ENCODE measurements around the gene PPP3R1.

PPP3R1 gene

DNA sequence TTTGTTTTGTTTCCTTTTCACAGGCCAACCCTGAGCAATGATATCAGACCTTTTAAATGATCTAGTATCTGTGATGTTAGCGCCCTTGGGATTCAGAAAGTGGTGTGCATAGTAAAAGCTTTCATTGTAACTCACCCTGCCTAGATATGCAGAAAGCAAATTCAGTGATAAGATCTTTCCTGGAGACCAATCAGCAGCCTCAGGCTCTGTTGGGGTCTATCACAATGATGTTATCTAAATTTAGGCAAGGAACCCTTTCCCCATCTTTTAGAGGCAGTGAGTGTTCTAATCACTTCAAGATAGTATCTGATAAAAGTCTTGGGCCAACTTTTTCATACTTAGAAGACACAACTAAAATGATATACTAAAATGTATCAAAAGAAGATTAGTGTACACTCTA is 118.2 kb downstream of the PPP3R1 start:
- Histone ChIP-seq H4K8ac (ENCODE audit: low read depth, low read length) (no peak overlapping the region), H4K12ac (ENCODE audit: low read depth, low read length) (no peak overlapping the region), H2AFZ (ENCODE audit: insufficient read depth, low read length, poor library complexity) (no peak overlapping the region), H3K9ac (ENCODE audit: low read length) (no peak overlapping the region), H3K4me3 (ENCODE audit: low read depth, low read length) (no peak overlapping the region), H3K79me2 (ENCODE audit: control insufficient read depth, insufficient read depth, low read length, poor library complexity) (no peaks in the 10 kb centered on the region), H3K18ac (ENCODE audit: low read length) (no peak overlapping the region), H3K14ac (ENCODE audit: low read length) (no peak overlapping the region), H3K4me2 (ENCODE audit: low read length) (no peak overlapping the region), H3K36me3 (ENCODE audit: control insufficient read depth in 1 of 2, insufficient read depth in 2 of 2, low read length in 2 of 2) (peaks cover 3 to 13% of the 10 kb centered on the region in 2 experiments), H3K27ac (ENCODE audit: low read depth, low read length) (no peak overlapping the region), H3K4me1 (ENCODE audit: control insufficient read depth in 1 of 2, insufficient read depth in 2 of 2, low read length in 2 of 2) (no peaks in the 10 kb centered on the region), H3K79me1 (ENCODE audit: low read length) (no peaks in the 10 kb centered on the region), H4K91ac (ENCODE audit: low read depth, low read length) (no peak overlapping the region), H3K23ac (ENCODE audit: low read length) (no peak overlapping the region), H3K4ac (ENCODE audit: low read depth, low read length) (no peak overlapping the region), H3K9me3 (ENCODE audit: insufficient read depth, low read depth, low read length) (no peaks in the 10 kb centered on the region), H2BK5ac (ENCODE audit: low read depth, low read length, poor library complexity) (no peak overlapping the region), H2AK5ac (ENCODE audit: low read length) (no peak overlapping the region), H3K27me3 (ENCODE audit: insufficient read depth, low read length) (no peaks in the 10 kb centered on the region), H2BK12ac (ENCODE audit: low read length) (no peak overlapping the region), H2BK120ac (ENCODE audit: insufficient read depth, low read length, poor library complexity) (no peak overlapping the region)
- WGBS (ENCODE audit: extremely low coverage, insufficient coverage, insufficient read length): no CpG with 5 or more reads among the region's 1 CpG
- DNase-seq: no peak

All from trophoblast cell (in vitro differentiated cells and primary cell).